ENCODE results near the gene IGF2BP1. TPM values are rescaled to one million over a fixed set of nuclear protein-coding genes. Genes with fewer than 3 reads are reported as not detected.

The IGF2BP1 gene
- total RNA-seq (2.9 TPM), polyA plus RNA-seq (0.03 TPM)

DNA sequence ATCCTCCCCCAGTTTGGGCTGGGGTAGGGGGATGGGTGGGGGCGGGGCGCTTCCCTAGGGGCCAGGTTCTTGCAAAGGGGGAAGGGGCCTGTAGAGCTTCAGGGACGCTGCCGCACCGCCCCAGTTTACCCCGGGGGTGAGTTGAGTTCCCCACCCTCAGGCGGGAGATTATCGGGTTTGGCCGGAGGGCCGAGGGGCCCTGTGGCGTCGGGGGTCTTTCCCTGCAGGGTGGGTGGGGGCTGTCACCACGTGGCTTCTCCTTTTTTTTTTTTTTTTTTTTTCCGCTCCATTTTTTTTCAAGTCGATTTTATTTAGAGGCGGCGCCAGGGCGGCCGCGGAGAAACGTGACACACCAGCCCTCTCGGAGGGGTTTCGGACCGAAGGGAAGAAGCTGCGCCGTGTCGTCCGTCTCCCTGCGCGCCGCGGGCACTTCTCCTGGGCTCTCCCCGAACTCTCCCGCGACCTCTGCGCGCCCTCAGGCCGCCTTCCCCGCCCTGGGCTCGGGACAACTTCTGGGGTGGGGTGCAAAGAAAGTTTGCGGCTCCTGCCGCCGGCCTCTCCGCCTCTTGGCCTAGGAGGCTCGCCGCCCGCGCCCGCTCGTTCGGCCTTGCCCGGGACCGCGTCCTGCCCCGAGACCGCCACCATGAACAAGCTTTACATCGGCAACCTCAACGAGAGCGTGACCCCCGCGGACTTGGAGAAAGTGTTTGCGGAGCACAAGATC is at the start of gene IGF2BP1:
Gene IGF2BP1, plus strand, starts transcription at position 283 of the 724 bp plus-strand sequence. Its CDS starts 361 bp downstream, at position 644.
- no peak for DNase-seq (ENCODE audit: extremely low spot score)
- peak within 1 kb of the TSS; percentile 21 for H3K4me3 ChIP-seq (ENCODE audit: low read depth, low read length)
- WGBS = 2% methylated on average over 62 of the region's 62 CpGs

DNA sequence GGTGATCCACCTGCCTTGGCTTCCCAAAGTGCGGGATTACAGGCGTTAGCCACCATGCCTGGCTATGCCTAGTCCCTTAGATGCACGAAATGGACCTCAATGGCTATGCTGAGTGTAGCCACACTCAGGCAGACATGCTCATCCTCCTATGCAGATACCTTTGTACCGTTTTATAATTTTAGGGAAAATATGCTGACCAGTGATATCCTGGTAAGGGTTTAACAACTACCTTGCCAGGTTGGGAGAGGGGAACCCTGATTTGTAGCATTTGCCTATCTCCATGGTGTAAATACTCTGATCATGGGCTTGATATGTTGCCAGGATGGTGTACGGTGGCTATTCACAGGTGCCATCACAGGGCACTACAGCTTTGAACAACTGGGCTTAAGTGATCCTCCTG is 45.6 kb upstream of the IGF2BP1 start:
- Histone ChIP-seq H3K27ac (ENCODE audit: low read depth) (no peak overlapping the region), H3K36me3 (ENCODE audit: insufficient read depth) (no peaks in the 10 kb centered on the region), H3K4me3 (ENCODE audit: low read depth, low read length) (no peak overlapping the region), H3K4me1 (ENCODE audit: insufficient read depth) (no peaks in the 10 kb centered on the region)
- no peak for DNase-seq (ENCODE audit: extremely low spot score)
- 80% methylated on average over 5 of the region's 5 CpGs for WGBS

More for the DNA sequence above, at the start of gene IGF2BP1:
- Histone ChIP-seq H3K36me3 (ENCODE audit: insufficient read depth) (no peaks in the 10 kb centered on the region), H3K27ac (ENCODE audit: low read depth) (no peak within 1 kb of the TSS), H3K4me1 (ENCODE audit: insufficient read depth) (peaks cover 2% of the 10 kb centered on the region)

DNA sequence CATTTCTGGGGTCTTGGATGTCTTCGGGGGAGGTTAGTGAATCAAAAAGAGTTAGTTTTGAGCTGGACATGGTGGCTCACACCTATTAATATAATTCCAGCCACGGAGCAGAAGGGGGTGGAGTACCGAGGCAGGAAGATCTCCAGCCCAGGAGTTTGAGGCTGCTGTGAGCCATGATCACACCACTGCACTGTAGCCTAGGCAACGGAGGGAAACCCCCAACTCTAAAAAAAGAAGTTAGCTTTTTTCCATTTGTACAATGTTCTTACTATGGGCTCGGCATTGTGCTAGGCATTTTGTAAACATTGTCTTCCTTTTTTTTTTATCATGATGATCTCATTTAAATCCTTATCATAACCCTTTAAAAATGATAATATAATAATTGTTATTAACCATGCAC is 44.3 kb upstream of the IGF2BP1 start:
- WGBS = 25% methylated on average over 5 of the region's 5 CpGs
- H3K4me3 ChIP-seq (ENCODE audit: low read depth, low read length) = no peak overlapping the region
- DNase-seq (ENCODE audit: extremely low spot score) = no peak
- H3K36me3 ChIP-seq (ENCODE audit: insufficient read depth) = no peaks in the 10 kb centered on the region
- H3K4me1 ChIP-seq (ENCODE audit: insufficient read depth) = no peaks in the 10 kb centered on the region
- H3K27ac ChIP-seq (ENCODE audit: low read depth) = no peak overlapping the region

GRCh38 chr17:48954300-48954755 is 42.9 kb upstream of the IGF2BP1 start:
- H3K27ac ChIP-seq (ENCODE audit: low read depth) = no peak overlapping the region
- no peaks in the 10 kb centered on the region for H3K4me1 ChIP-seq (ENCODE audit: insufficient read depth)
- DNase-seq (ENCODE audit: extremely low spot score) = no peak
- H3K36me3 ChIP-seq (ENCODE audit: insufficient read depth) = no peaks in the 10 kb centered on the region
- H3K4me3 ChIP-seq (ENCODE audit: low read depth, low read length) = no peak overlapping the region
- 32% methylated on average over 7 of the region's 7 CpGs for WGBS

- Histone ChIP-seq H3K36me3 (ENCODE audit: insufficient read depth) (no peaks in the 10 kb centered on the region), H3K4me1 (ENCODE audit: insufficient read depth) (no peaks in the 10 kb centered on the region), H3K27ac (ENCODE audit: low read depth) (no peak overlapping the region), H3K4me3 (ENCODE audit: low read depth, low read length) (no peak overlapping the region)
- no peak for DNase-seq (ENCODE audit: extremely low spot score)
- WGBS = 23% methylated on average over 11 of the region's 11 CpGs
Measured at GRCh38 chr17:48960834-48961515, 36.2 kb upstream of the IGF2BP1 start.

- Histone ChIP-seq H3K4me1 (ENCODE audit: insufficient read depth) (no peaks in the 10 kb centered on the region), H3K27ac (ENCODE audit: low read depth) (no peak overlapping the region), H3K4me3 (ENCODE audit: low read depth, low read length) (no peak overlapping the region), H3K36me3 (ENCODE audit: insufficient read depth) (no peaks in the 10 kb centered on the region)
- 23% methylated on average over 10 of the region's 10 CpGs for WGBS
- no peak for DNase-seq (ENCODE audit: extremely low spot score)
Measured at GRCh38 chr17:48961516-48962233, 35.5 kb upstream of the IGF2BP1 start.

DNA sequence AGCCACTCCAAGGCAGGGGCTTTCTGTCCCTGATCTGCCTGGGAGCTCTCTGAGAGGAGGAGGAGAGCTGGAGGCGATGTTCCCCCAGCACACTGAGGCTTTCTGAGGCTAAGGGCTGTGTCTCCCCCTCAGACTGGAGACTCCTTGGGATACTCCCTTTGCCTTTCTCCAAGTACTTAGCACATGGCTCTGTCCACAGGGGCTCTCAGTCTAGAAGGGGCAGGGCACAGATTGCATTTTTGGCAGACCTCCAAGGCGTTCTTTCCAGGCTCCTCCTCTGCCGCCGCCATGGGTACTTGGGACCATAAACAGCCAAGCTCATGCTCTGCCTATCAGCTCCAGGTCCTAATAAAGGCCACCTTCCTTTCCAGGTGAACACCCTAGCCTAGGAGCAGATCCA is 27.0 kb upstream of the IGF2BP1 start:
- WGBS = 25% methylated on average over 4 of the region's 4 CpGs
- H3K4me1 ChIP-seq (ENCODE audit: insufficient read depth) = no peaks in the 10 kb centered on the region
- no peaks in the 10 kb centered on the region for H3K36me3 ChIP-seq (ENCODE audit: insufficient read depth)
- no peak overlapping the region for H3K27ac ChIP-seq (ENCODE audit: low read depth)
- DNase-seq (ENCODE audit: extremely low spot score) = no peak
- H3K4me3 ChIP-seq (ENCODE audit: low read depth, low read length) = no peak overlapping the region

DNA sequence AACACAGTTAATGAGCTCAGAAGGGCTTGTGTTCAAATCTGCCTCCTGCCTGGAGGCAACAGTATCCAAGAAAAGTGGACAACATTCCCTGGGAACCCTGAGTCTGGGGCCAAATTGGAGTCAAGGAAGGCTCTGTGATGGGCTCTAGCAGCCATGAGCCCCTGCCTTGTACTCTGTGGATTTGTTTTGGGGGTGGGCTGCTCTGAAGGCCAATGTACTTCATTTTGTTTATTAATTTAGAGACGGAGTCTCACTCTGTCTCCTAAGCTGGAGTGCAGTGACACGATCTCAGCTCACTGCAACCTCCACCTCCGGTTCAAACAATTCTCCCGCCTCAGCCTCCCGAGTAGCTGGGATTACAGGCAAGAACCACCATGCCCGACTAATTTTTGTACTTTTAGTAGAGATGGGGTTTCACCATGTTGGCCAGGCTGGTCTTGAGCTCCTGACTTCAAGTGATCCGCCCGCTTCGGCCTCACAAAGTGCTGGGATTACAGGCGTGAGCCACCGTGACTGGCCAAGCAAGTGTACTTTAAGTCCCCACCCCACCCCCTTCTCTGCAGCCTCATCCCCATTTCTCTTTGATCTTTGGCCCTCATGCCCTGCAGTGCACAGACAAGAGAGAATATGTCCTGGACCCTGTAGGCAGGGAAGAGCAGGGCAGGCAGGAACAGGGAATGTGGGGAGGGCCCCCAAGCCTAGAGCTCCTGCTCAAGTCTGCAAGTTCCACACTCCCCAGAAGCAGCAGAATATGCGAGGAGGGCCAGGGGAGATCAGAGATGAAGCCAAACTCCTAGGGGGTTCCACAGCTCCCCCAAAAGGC is 26.1 kb upstream of the IGF2BP1 start:
- 86% methylated on average over 12 of the region's 12 CpGs for WGBS
- Histone ChIP-seq H3K27ac (ENCODE audit: low read depth) (no peak overlapping the region), H3K36me3 (ENCODE audit: insufficient read depth) (no peaks in the 10 kb centered on the region), H3K4me1 (ENCODE audit: insufficient read depth) (no peaks in the 10 kb centered on the region), H3K4me3 (ENCODE audit: low read depth, low read length) (no peak overlapping the region)
- DNase-seq (ENCODE audit: extremely low spot score) = no peak

DNA sequence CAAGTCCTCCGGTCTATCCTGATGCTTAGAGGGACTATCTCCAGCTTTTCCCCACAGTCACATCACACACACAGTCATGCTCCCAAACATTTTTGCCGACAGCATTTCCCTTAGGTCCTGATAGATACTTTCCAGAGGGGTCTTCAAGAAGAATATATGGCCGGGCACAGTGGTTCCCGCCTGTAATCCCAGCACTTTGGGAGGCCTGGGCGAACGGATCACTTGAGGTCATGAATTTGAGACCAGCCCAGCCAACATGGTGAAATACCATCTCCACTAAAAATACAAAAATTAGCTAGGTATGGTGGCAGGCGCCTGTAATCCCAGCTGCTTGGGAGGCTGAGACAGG is 24.5 kb upstream of the IGF2BP1 start:
- Histone ChIP-seq H3K4me1 (ENCODE audit: insufficient read depth) (no peaks in the 10 kb centered on the region), H3K36me3 (ENCODE audit: insufficient read depth) (no peaks in the 10 kb centered on the region), H3K4me3 (ENCODE audit: low read depth, low read length) (no peak overlapping the region), H3K27ac (ENCODE audit: low read depth) (no peak overlapping the region)
- no peak for DNase-seq (ENCODE audit: extremely low spot score)
- 61% methylated on average over 7 of the region's 7 CpGs for WGBS

- Histone ChIP-seq H3K4me3 (ENCODE audit: low read depth, low read length) (no peak overlapping the region), H3K27ac (ENCODE audit: low read depth) (no peak overlapping the region), H3K36me3 (ENCODE audit: insufficient read depth) (no peaks in the 10 kb centered on the region), H3K4me1 (ENCODE audit: insufficient read depth) (no peaks in the 10 kb centered on the region)
- no peak for DNase-seq (ENCODE audit: extremely low spot score)
- WGBS = 50% methylated on average over 3 of the region's 3 CpGs
Measured at GRCh38 chr17:48973806-48974205, 23.4 kb upstream of the IGF2BP1 start.

DNA sequence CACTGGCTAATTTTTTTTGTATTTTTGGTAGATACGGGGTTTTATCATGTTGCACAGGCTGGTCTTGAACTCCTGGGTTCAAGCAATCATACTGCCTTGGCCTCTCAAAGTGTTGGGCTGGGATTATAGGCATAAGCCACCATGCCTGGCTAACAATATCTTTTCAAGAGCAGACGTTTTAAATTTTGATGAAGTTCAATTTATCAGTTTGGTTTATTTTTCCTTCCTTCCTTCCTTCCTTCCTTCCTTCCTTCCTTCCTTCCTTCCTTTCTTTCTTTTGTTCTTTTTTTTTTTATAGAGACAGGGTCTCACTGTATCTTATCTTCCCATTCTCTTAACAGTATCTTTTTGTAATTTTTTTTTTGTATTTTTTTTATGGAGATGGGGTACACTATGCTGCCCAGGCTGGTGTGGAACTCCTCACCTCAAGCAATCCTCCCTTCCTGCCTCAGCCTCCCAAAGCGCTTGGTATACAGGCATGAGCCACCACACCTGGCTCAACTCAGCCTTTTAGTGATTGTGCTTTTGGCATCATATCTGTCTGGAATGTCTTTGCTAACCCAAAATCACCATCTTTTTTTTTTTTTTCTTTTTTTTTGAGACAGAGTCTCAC is 15.2 kb upstream of the IGF2BP1 start:
- no peaks in the 10 kb centered on the region for H3K4me1 ChIP-seq (ENCODE audit: insufficient read depth)
- H3K4me3 ChIP-seq (ENCODE audit: low read depth, low read length) = no peak overlapping the region
- 76% methylated on average over 3 of the region's 3 CpGs for WGBS
- no peaks in the 10 kb centered on the region for H3K36me3 ChIP-seq (ENCODE audit: insufficient read depth)
- no peak overlapping the region for H3K27ac ChIP-seq (ENCODE audit: low read depth)
- no peak for DNase-seq (ENCODE audit: extremely low spot score)

GRCh38 chr17:48985436-48986245 is 11.5 kb upstream of the IGF2BP1 start:
- Histone ChIP-seq H3K4me3 (ENCODE audit: low read depth, low read length) (no peak overlapping the region), H3K27ac (ENCODE audit: low read depth) (no peak overlapping the region), H3K36me3 (ENCODE audit: insufficient read depth) (no peaks in the 10 kb centered on the region), H3K4me1 (ENCODE audit: insufficient read depth) (no peaks in the 10 kb centered on the region)
- WGBS = 66% methylated on average over 13 of the region's 13 CpGs
- DNase-seq (ENCODE audit: extremely low spot score) = no peak

All from urinary bladder (tissue), 4 donors.